Fibroblast of skin of right quadriceps (primary cell): ENCODE data around the gene ARHGEF37.
"Not testable (repeated sequence)": the region's sequence is repeated elsewhere in the genome, so short reads cannot be mapped to it uniquely, and the experiment has no call there.

ENCODE experiments used
- DNase-seq: peaks from one replicate; pipeline ENCODE4 v3.0.0-alpha.2; 2013

The ARHGEF37 gene

DNA sequence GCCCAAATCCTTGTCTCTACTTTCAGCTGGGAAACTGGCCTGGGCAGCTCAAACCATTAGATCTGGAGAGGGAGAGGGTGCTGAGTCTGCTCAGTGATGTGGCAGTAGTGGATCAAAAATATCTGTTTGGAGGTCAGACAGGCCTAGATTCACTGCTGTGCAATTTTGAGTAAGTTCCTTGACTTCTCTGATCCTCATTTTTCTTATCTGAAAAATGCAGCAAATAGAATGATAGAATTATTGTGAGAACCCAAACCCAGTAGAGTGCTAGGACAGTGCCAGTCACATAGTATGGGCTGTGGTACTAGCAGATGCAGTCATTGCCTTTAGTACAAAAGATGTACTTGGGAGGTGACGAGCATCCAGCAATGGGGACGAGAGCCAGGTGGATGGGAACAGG is 50.2 kb downstream of the ARHGEF37 start:
- DNase-seq, result no peak

DNA sequence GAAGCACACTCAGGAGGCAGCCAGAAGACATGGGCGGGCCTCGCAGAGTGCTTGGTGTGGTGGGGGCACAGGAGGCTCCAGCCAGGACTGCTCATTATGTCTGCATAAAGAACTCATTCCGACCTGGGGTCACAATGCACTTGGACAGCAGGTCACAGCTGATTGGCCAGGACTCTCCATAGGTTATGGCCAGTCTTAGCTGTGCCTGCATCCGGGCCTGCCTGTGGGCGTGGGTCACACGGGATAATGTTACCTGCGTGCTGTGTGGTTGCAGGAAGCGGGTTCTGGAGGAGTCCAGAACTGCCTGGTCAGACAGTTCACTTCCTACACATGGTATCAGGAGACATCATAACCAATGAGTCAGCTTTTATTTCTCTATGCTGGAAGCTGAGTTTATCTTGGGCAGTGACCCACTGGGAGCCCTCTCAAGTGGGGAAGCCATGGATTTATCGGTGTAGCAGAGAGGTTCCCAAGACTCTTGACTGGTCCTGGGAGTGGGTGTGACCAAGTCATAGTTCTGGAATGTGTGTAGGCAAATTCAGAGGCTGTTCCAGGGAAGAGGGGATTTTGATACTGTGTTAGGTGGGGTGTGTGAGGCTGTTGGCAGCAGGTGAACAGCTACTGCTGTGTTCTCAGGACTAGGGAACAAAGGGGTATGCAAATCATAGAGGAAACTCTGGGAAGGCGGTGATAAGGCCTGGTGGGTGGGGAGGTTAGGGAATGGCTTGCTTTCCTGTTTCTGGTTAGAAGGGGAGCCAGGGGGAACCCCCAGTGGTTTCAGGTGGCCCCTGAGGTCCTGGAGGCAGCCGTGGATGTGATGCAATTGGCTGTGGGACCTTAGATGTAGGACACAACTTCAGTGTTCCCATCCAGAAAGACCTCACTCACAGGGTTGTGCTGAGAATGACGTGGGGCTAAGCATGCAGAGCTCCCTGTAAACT is 51.3 kb downstream of the ARHGEF37 start:
- DNase-seq, result peak; percentile 48

DNA sequence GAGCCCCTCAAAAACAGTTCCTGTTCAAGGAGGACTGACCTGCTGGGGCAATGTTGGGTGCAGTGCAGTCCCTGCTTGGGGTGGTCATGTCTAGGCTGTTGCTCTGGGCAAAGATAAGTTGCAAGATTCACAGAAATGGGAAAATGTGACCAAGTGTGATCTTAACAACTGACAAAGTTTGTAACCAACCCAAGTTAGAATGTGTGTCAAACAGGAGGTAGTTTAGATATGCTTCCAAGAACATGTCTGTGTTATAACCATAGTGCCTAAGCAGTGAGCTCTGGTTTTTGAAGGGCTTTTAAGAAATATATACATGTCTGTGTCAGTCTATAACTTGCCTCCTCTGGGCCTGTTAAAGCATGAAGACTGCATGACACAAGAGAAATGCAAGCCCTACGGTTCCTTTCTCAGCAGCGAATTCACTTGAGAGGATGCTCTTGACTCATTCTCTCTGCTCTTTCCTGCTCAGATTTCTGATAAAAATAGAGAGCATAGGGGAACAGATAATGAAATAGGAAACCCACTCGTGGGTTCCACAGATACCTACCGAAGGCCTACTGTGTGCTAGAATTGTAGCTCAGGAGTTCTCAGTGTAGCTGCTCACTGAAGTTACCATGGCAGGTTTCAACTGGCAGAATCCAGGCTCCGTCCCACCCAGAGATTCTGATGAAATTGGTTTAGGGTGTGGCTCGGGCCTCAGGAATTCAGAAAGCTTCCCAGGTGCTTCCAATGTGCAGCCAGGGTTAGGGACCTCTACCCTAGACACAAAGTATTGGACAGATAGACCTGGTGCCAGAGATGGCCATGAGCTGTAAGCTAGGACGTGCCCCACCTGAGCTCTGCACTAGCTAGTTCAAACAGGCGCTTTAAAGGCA is 52.4 kb downstream of the ARHGEF37 start:
- no peak for DNase-seq

DNA sequence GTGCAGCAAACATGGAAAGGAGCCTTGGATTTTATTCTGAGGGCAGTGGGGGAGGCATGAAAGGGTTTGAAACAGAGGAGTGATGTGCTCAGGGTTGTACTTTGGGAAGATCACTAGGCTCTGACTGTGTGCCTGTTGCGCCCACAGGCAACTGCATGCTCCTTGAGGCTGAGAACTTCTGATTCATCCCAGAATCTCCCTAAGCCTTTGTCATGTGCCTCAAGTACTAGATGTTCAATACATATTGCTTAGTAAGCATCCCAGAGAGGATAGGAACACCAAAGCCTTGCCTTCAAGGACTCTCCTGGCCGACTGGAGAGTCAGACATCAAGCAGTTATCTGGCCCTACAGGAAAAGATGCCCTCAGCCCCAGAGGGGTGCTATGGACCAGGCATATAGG is 54.1 kb downstream of the ARHGEF37 start:
- no peak for DNase-seq

- no peak for DNase-seq
Measured at GRCh38 chr5:149636191-149636860, 55.0 kb downstream of the ARHGEF37 start.

DNA sequence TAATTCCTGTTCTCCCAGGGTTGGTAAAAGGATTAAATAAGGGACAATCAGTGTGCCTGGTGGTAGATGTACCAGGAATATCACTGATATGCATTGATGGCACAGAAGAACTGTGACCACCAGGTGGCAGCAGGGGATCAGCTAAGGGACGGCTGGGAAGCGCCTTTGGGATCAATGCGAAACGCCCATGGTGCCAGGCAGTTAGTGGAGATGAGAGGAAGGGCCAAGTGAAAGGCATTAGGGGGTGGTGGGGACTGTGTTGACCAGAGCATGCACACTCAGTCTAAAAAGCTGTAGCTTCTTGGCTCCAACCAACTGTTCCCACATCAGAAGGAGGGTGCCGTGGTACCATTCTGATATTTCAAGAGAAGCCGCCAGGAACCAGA is 55.6 kb downstream of the ARHGEF37 start:
- DNase-seq, result peak; percentile 54

DNA sequence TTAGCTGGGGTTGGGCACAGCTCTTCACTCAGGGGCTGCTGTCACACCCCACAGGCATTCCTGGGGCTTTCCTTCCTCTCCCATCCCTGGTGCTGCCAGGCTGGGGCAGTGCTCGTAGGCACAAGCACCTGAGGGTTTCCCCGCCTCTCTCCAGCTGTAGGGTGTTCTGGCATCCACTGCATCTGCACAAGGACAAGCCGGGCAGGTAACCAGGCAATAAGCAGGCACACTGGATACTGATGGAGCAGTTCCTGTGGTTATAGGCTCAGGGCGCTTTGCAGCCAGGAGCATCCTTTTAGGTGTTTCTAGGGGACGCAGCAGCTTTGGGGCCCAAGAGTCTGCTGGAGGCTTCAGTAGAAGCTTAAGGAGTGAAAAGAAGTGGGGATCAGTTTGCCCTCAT is 56.8 kb downstream of the ARHGEF37 start:
- no peak for DNase-seq

DNA sequence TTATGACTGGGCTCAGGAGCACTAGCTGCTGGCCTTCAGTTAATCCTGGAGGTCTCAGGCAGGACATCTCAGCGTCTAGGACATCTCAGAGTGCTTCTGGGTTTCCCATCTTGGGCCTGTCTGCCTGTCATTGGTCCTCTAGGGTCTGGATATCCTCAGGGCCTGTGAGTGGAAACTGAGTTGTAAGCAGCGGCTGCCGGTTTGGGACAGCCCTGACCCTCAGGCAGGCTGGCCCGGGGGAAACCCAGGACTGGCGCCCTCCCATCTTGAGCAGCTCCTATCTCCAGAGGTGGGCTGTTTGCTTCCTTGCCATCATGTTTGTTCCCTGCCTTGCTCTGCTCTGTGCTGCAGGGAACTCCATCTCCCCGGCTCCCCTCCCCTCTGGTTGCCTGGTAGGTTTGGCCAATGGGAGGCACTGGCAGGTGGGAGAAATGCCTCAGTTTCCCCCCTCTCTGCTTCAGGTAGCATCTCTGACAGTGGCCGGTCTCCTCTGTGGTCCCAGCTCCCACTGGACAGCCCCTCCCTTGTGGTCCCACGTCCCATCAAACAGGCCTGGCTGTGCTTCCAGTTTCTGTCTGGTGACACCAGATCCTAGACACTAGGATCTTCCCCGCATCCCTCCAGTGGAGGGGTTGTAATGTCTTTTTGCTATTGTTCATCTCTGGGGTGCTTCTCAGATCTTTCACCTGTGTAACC is 57.4 kb downstream of the ARHGEF37 start:
- DNase-seq, result no peak

GRCh38 chr5:149639737-149640136 is 58.4 kb downstream of the ARHGEF37 start:
- DNase-seq, result no peak

DNA sequence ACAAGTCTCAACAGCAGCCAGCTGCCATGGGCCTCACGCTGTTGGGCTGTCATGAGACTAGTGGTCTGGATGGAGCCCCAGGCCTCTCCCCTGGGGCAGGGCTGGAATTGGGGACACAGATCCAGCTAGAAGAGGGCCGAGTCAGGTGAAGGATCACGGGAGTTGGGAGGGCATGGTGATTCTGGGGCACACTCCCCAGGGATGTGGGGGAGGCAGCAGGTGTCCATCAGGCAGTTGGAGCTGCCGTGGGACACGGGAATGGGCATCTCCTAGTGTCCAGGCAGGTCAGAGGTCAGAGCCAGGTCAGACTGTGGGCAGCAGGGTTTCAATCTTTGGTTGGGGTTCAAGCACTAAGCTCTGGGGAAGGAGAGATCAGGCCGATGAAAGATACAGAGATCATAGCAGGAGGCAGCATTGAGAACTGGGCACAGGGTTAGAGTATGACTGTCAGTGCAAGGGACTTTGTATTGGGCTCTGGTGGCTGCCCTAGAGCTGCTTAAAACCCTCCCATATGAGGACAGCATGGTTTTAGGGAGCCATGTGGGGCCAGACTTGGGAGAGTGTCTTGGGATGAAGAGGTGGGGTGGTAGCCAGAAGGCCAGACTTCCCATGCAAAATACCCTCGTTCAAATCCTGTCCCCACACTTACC is 59.2 kb downstream of the ARHGEF37 start:
- no peak for DNase-seq

DNA sequence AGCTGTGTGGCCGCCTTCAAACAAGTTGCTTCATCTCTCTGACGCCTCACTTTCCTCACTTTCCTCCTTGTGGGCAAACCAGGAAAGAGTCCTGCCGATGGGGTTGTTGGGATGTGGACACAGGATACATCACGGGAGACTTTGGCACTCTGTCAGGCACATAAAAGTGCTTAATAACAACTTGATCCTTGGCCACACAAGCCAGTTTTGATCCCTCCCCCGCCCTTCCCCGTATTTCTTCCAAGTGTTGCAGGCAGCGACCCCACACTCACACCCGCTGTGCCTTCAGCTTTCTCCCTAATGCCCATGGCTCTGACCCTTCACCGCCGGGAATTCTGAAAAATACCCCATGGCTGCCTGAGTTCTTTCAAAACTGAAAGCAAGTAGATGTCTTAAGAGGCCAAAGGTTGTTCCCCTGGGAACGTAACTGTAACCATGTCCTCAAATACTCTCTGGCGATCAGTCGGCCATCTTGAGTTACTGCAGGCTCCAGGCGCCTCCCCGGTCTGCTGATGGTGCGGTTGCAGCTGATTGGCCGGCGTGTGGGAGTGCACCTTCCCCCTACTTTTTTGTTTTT is 59.8 kb downstream of the ARHGEF37 start:
- DNase-seq, result no peak

DNA sequence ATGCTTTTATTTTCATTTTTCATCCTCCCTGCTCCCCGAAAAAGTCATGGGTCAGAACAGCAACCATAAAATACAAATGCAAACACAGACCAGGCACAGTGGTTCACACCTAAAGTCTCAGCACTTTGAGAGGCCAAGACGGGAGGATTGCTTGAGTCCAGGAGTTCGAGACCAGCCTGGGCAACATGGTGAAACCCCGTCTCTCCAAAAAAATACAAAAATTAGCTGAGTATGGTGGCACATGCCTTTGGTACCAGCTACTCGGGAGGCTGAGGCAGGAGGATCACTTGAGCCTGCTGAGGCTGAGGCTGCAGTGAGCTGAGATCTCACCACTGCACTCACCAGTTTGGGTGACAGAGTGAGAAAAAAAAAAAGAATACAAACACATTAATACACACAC is 60.3 kb downstream of the ARHGEF37 start:
- no peak for DNase-seq

DNA sequence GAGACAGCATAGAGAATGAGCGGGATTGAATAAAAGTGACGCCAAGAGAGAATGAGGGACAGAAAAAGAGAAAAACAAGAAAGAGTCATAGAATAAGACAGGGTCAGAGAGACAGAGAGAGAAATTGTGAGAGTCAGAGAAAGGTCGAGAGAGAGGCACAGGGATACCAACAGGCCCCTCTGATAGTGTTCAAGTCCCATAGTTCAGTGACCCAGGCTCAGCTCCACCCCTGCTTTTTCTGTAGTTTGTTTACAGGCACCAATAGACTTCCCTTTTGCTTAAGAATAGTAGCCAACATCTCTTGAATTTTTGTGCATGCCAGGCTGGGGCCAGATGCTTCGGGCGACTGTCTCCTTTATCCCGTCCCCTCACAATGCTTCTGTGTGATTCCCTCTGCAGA is 62.5 kb downstream of the ARHGEF37 start:
- no peak for DNase-seq

- DNase-seq, result no peak
Measured at GRCh38 chr5:149644629-149645028, 63.3 kb downstream of the ARHGEF37 start.

- no peak for DNase-seq
Measured at GRCh38 chr5:149645236-149645635, 63.9 kb downstream of the ARHGEF37 start.

DNA sequence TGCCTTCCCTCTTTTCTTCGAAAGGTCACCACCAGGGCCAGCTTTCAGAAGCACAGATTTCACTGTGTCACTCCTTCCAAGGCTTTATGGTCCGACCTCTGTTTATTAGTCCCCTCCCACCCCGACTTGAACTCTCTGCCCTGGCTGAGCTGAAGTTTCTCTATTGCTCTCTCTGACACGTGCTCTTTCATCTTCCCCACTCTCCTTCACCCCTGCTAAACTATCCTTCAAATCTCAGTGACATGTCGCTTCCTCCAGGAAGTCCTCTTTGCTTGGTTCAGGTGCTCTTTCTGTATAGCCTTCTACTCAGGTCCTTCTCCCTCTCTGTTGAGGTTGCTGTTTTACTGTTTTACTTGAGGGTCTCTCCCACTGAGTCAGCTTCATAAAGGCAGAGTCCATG is 64.4 kb downstream of the ARHGEF37 start:
- no peak for DNase-seq

GRCh38 chr5:149646564-149646963 is 65.3 kb downstream of the ARHGEF37 start:
- DNase-seq, result no peak

- no peak for DNase-seq
Measured at GRCh38 chr5:149647334-149647733, 66.0 kb downstream of the ARHGEF37 start.

GRCh38 chr5:149648464-149649393 is 67.4 kb downstream of the ARHGEF37 start:
- DNase-seq, result not testable (repeated sequence)

- DNase-seq, result not testable (repeated sequence)
Measured at GRCh38 chr5:149649730-149650129, 68.4 kb downstream of the ARHGEF37 start.

DNA sequence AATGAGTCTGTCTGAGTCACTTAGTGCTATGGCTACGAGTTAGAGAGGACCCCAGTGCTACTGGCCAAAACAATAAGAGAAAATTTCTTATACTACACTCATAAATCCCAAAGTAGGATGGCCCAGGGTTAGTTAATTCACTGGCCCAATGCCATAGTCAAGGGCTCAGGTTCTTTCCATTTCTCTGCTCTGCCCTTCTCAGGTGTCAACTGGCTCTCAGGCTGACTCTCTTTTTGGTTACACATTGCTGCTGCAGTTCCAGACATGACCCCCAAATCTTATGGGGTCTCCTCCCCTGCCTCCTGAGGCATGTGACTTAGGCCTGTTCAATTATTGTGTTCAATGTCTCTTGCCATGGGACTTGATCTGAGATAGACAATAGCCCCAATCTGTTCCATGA is 70.4 kb downstream of the ARHGEF37 start:
- no peak for DNase-seq
